Spleen (tissue), 11 donors: ENCODE results near the gene COTL1. TPM values are rescaled to one million over a fixed set of nuclear protein-coding genes. Genes with fewer than 3 reads are reported as not detected.
"Not testable (repeated sequence)": the region's sequence is repeated elsewhere in the genome, so short reads cannot be mapped to it uniquely, and the experiment has no call there.

ENCODE experiments used
- DNase-seq: peaks from one replicate; pipeline ENCODE4 v3.0.0-alpha.2; 2020
- H3K27ac ChIP-seq, 8 donors: fragments of 200-600 bp; sonication (generic) in 7 of 8; 1 replicate in 4 of 8; 2 replicates in 4 of 8; pipeline versions ENCODE4 v1.5.0 to v1.8.0; 2016 to 2021; ENCODE audit warnings: inconsistent platforms in 4 of 8, mild to moderate bottlenecking in 4 of 8, moderate library complexity in 1 of 8
- H3K27me3 ChIP-seq, 7 donors: fragments of 200-600 bp; sonication (generic) in 6 of 7; replicated peaks in 1 of 7; 1 replicate in 4 of 7; 2 replicates in 3 of 7; pipeline versions ENCODE4 v1.5.0 to v1.8.0; 2016 to 2021; ENCODE audit warnings: inconsistent platforms in 3 of 7, mild to moderate bottlenecking in 1 of 7
- H3K36me3 ChIP-seq, 6 donors: fragments of 200-600 bp; sonication (generic) in 5 of 6; 1 replicate in 4 of 6; 2 replicates in 2 of 6; pipeline versions ENCODE4 v1.5.0 to v1.8.0; 2016 to 2021; ENCODE audit warnings: inconsistent platforms in 2 of 6
- H3K4me1 ChIP-seq, 6 donors: fragments of 200-600 bp; sonication (generic) in 5 of 6; 1 replicate in 3 of 6; 2 replicates in 3 of 6; pipeline versions ENCODE4 v1.5.0 to v1.8.0; 2016 to 2021; ENCODE audit warnings: inconsistent platforms in 3 of 6
- H3K4me3 ChIP-seq, 8 donors: fragments of 200-600 bp; sonication (generic) in 7 of 8; 1 replicate in 4 of 8; 2 replicates in 4 of 8; pipeline versions ENCODE4 v1.5.0 to v1.8.0; 2016 to 2021; ENCODE audit warnings: inconsistent platforms in 4 of 8, mild to moderate bottlenecking in 4 of 8, moderate library complexity in 2 of 8
- H3K9me3 ChIP-seq, 8 donors: fragments of 200-600 bp; sonication (generic) in 7 of 8; 1 replicate in 4 of 8; 2 replicates in 4 of 8; pipeline versions ENCODE4 v1.5.0 to v1.8.0; 2016 to 2021; ENCODE audit warnings: inconsistent platforms in 4 of 8
- CTCF ChIP-seq, 11 experiments: fragments of 200-600 bp in 7 of 11; fragments of 450-650 bp in 4 of 11; sonication (generic) in 4 of 11; IDR thresholded peaks in 8 of 11; conservative IDR thresholded peaks in 3 of 11; 1 replicate in 7 of 11; 2 replicates in 4 of 11; pipeline versions ENCODE4 v1.4.0 to v1.8.0; 2016 to 2021; ENCODE audit warnings: antibody characterized with exemption in 11 of 11, inconsistent platforms in 4 of 11, mild to moderate bottlenecking in 1 of 11
- POLR2A ChIP-seq, 3 donors: fragments of 450-650 bp; IDR thresholded peaks; one replicate each; pipeline ENCODE4 v1.5.1; 2017; ENCODE audit warnings: antibody characterized with exemption in 3 of 3, mild to moderate bottlenecking in 1 of 3
- POLR2AphosphoS5 ChIP-seq, 3 donors: sonication (generic); formaldehyde crosslinking; IDR thresholded peaks; one replicate each; pipeline ENCODE4 v1.5.1; 2017; ENCODE audit warnings: antibody characterized with exemption in 3 of 3
- WGBS, 5 donors: extraction: QIAGEN DNeasy Blood & Tissue Kit in 3 of 5; methylation state at CpG; one replicate each; pipeline versions ENCODE4 v1.1.5 to v1.1.7; 2013 to 2018; 5-methylcytosine and 5-hydroxymethylcytosine counted together
- intact Hi-C: fragments of 100-400 bp; cut with DNase I; formaldehyde crosslinking; loops from one replicate; pipeline ENCODE4 v1.15.0; 2023; ENCODE audit warnings: low total_unique reads
- polyA plus RNA-seq, 3 donors: library from polyadenylated mRNA; stranded (reverse); fragments of 200-250 nt; gene quantifications; one replicate each; pipeline ENCODE4 v1.2.1, GENCODE V29; 2013
- total RNA-seq, 7 donors: library from RNA; depleted of rRNA in 3 of 7; stranded (reverse); fragments of >200 nt in 3 of 7; fragmentation: NEBNext Ultra II Directional in 4 of 7; extraction: Animal tissue kit (Norgen Biotek cat#: 25700) in 4 of 7; gene quantifications; one replicate each; pipeline versions ENCODE4 v1.1.0 to v1.2.1, GENCODE V29; 2016 to 2021
- donor health status: healthy with polysubstance abuse.
- donor health status: DM: no; HTN: no; CAD: no; lungs with moderate emphysema.
- donor health status: DM: no; HTN: no; CAD: no.
- donor health status: Bipolar disorder and iron deficiency.
- donor health status: healthy.
- donor health status: DM: no; HTN: no; CAD: no.
- donor health status: DM: yes; HTN: yes; CAD: no.

Gene COTL1
- total and polyA plus RNA-seq, 10 donors, result 284 to 655 (median 397) TPM

GRCh38 chr16:84560269-84560668 lies 57.6 kb downstream of the COTL1 start:
- DNase-seq, result peak; percentile 67
- intact Hi-C loops, result no loop called here
- H3K36me3 ChIP-seq, result peaks cover 0 to 42% (median 20%) of the 10 kb centered on the region in 6 donors
- H3K9me3 ChIP-seq, result no peaks in the 10 kb centered on the region
- WGBS, 5 donors, result 63 to 72% (median 69%) methylated on average over 5 of the region's 5 CpGs
- TF ChIP-seq CTCF (IDR thresholded peaks at IDR 0.05 in 8 of 11, conservative IDR thresholded peaks at IDR 0.05 in 3 of 11), result no peak
- TF ChIP-seq POLR2A (IDR thresholded peaks at IDR 0.05), result no peak
- peak in 1 of 3 donors; percentile 71 for TF ChIP-seq POLR2AphosphoS5 (IDR thresholded peaks at IDR 0.05)
- peaks cover 8 to 67% (median 39%) of the 10 kb centered on the region in 6 donors for H3K4me1 ChIP-seq
- peak overlapping the region in 7 of 8 donors; percentile 24 to 72 (median 42) for H3K27ac ChIP-seq
- no peak overlapping the region for H3K4me3 ChIP-seq
- H3K27me3 ChIP-seq, result no peaks in the 10 kb centered on the region

GRCh38 chr16:84559311-84559932 lies 58.5 kb downstream of the COTL1 start:
- H3K4me1 ChIP-seq, result peaks cover 8 to 67% (median 43%) of the 10 kb centered on the region in 6 donors
- TF ChIP-seq POLR2AphosphoS5 (IDR thresholded peaks at IDR 0.05), result peak in 2 of 3 donors; percentile 2 to 9
- TF ChIP-seq POLR2A (IDR thresholded peaks at IDR 0.05), result no peak
- peak overlapping the region in 7 of 8 donors; percentile 5 to 72 (median 38) for H3K27ac ChIP-seq
- peaks cover 0 to 34% (median 12%) of the 10 kb centered on the region in 6 donors for H3K36me3 ChIP-seq
- peak; percentile 56 for DNase-seq
- intact Hi-C loops, result loop anchor here (10.0 kb wide), 1 partner anchor 55 kb away; the partner anchor contains the start of gene COTL1
- WGBS, 5 donors, result 83 to 92% (median 89%) methylated on average over 13 to 14 of the region's 14 CpGs
- no peaks in the 10 kb centered on the region for H3K9me3 ChIP-seq
- H3K4me3 ChIP-seq, result no peak overlapping the region
- no peaks in the 10 kb centered on the region for H3K27me3 ChIP-seq

GRCh38 chr16:84558850-84559249 lies 59.0 kb downstream of the COTL1 start:
- H3K36me3 ChIP-seq, result peaks cover 0 to 28% (median 7%) of the 10 kb centered on the region in 6 donors
- not testable (repeated sequence) for H3K27ac ChIP-seq, H3K4me3 ChIP-seq, H3K27me3 ChIP-seq, DNase-seq, H3K9me3 ChIP-seq
- intact Hi-C loops, result loop anchor here (10.0 kb wide), 1 partner anchor 56 kb away; the partner anchor contains the start of gene COTL1
- 75 to 99% (median 93%) methylated on average over 5 of the region's 5 CpGs for WGBS, 5 donors
- peaks cover 11 to 67% (median 46%) of the 10 kb centered on the region in 6 donors for H3K4me1 ChIP-seq

- Histone ChIP-seq H3K36me3 (peaks cover 0 to 15% (median 0%) of the 10 kb centered on the region in 6 donors), H3K4me3 (no peak overlapping the region), H3K27ac (no peak overlapping the region), H3K9me3 (no peaks in the 10 kb centered on the region), H3K27me3 (no peaks in the 10 kb centered on the region), H3K4me1 (peaks cover 10 to 64% (median 39%) of the 10 kb centered on the region in 6 donors)
- intact Hi-C loops, result loop anchor here (10.0 kb wide), 1 partner anchor 57 kb away; the partner anchor contains the start of gene COTL1
- DNase-seq, result peak; percentile 68
- 75 to 86% (median 78%) methylated on average over 6 of the region's 6 CpGs for WGBS, 5 donors
- TF ChIP-seq POLR2AphosphoS5 (IDR thresholded peaks at IDR 0.05), result no peak
- TF ChIP-seq POLR2A (IDR thresholded peaks at IDR 0.05), result no peak
- no peak for TF ChIP-seq CTCF (IDR thresholded peaks at IDR 0.05 in 8 of 11, conservative IDR thresholded peaks at IDR 0.05 in 3 of 11)
These were observed 60.4 kb downstream of the COTL1 start for GRCh38 chr16:84557504-84557903.

- TF ChIP-seq POLR2A (IDR thresholded peaks at IDR 0.05), result no peak
- TF ChIP-seq CTCF (IDR thresholded peaks at IDR 0.05 in 8 of 11, conservative IDR thresholded peaks at IDR 0.05 in 3 of 11), result no peak
- TF ChIP-seq POLR2AphosphoS5 (IDR thresholded peaks at IDR 0.05), result no peak
- WGBS, 5 donors, result 66 to 70% (median 68%) methylated on average over 6 of the region's 6 CpGs
- Histone ChIP-seq H3K36me3 (peaks cover 0 to 10% (median 0%) of the 10 kb centered on the region in 6 donors), H3K9me3 (no peaks in the 10 kb centered on the region), H3K27ac (no peak overlapping the region), H3K4me3 (no peak overlapping the region), H3K27me3 (no peaks in the 10 kb centered on the region), H3K4me1 (peaks cover 5 to 64% (median 35%) of the 10 kb centered on the region in 6 donors)
- intact Hi-C loops, result loop anchor here (10.0 kb wide), 1 partner anchor 58 kb away; the partner anchor contains the start of gene COTL1
- DNase-seq, result peak; percentile 5
These were observed 60.8 kb downstream of the COTL1 start for GRCh38 chr16:84557059-84557458.
